SK-N-SH treated with all-trans-retinoic acid at 6 μM for 48 hours (cell line): ENCODE results near the gene RRAGD.

Experiments
- ATAC-seq: fragments of 200-7000 bp; cut with Tn5 transposase; 3 replicates; pipeline ENCODE4 v1.9.1; 2020; ENCODE audit warnings: mild to moderate bottlenecking, moderate library complexity
- ARNTL ChIP-seq: fragments of 450-650 bp; formaldehyde crosslinking; IDR thresholded peaks from 2 replicates; pipeline ENCODE4 v1.5.0; 2020; ENCODE audit warnings: low read depth, mild to moderate bottlenecking, moderate library complexity, borderline replicate concordance
- BACH2 ChIP-seq: fragments of 250-450 bp; sonication (Bioruptor Pico); IDR thresholded peaks from 2 replicates; pipeline ENCODE4 v1.9.0; 2021; ENCODE audit warnings: mild to moderate bottlenecking, borderline replicate concordance
- CREB5 ChIP-seq: fragments of 250-450 bp; sonication (Bioruptor Pico); IDR thresholded peaks from 2 replicates; pipeline ENCODE4 v1.5.1; 2020; ENCODE audit warnings: low read depth, mild to moderate bottlenecking, moderate library complexity
- CSDC2 ChIP-seq: fragments of 250-450 bp; sonication (Bioruptor Pico); IDR thresholded peaks from 2 replicates; pipeline ENCODE4 v1.5.0; 2020; ENCODE audit warnings: mild to moderate bottlenecking, moderate library complexity
- CSRNP3 ChIP-seq: fragments of 250-450 bp; sonication (Bioruptor Pico); IDR thresholded peaks from 2 replicates; pipeline ENCODE4 v1.5.1; 2021; ENCODE audit warnings: mild to moderate bottlenecking, moderate library complexity
- ESRRG ChIP-seq: fragments of 250-450 bp; sonication (Bioruptor Pico); IDR thresholded peaks from 2 replicates; pipeline ENCODE4 v1.6.1; 2021; ENCODE audit warnings: mild to moderate bottlenecking
- GLIS3 ChIP-seq: fragments of 250-450 bp; sonication (Bioruptor Pico); IDR thresholded peaks from 2 replicates; pipeline ENCODE4 v1.5.0; 2020; ENCODE audit warnings: mild to moderate bottlenecking, moderate library complexity
- ISL1 ChIP-seq: fragments of 250-450 bp; sonication (Bioruptor Pico); IDR thresholded peaks from 2 replicates; pipeline ENCODE4 v2.1.2; 2022; ENCODE audit warnings: mild to moderate bottlenecking, moderate library complexity
- OSR1 ChIP-seq: fragments of 250-450 bp; sonication (Bioruptor Pico); IDR thresholded peaks from 2 replicates; pipeline ENCODE4 v1.8.0; 2022; ENCODE audit warnings: moderate library complexity, mild to moderate bottlenecking, inconsistent platforms
- PATZ1 ChIP-seq: fragments of 250-450 bp; sonication (Bioruptor Pico); IDR thresholded peaks from 2 replicates; pipeline ENCODE4 v1.8.0; 2020; ENCODE audit warnings: mild to moderate bottlenecking, moderate library complexity, borderline replicate concordance
- POU6F1 ChIP-seq: fragments of 250-450 bp; sonication (Bioruptor Pico); IDR thresholded peaks from 2 replicates; pipeline ENCODE4 v1.8.0; 2021; ENCODE audit warnings: low read depth, mild to moderate bottlenecking, moderate library complexity, borderline replicate concordance
- PPARA ChIP-seq: fragments of 250-450 bp; sonication (Bioruptor Pico); IDR thresholded peaks from 2 replicates; pipeline ENCODE4 v1.5.0; 2020; ENCODE audit warnings: mild to moderate bottlenecking, borderline replicate concordance
- RARB ChIP-seq: fragments of 250-450 bp; sonication (Bioruptor Pico); IDR thresholded peaks from 2 replicates; pipeline ENCODE4 v1.8.0; 2021; ENCODE audit warnings: mild to moderate bottlenecking, moderate library complexity
- SNAI2 ChIP-seq: fragments of 250-450 bp; sonication (Bioruptor Pico); IDR thresholded peaks from 2 replicates; pipeline ENCODE4 v1.5.0; 2020; ENCODE audit warnings: mild to moderate bottlenecking, moderate library complexity
- TCF4 ChIP-seq: fragments of 250-450 bp; sonication (Bioruptor Pico); IDR thresholded peaks from 2 replicates; pipeline ENCODE4 v1.8.0; 2021; ENCODE audit warnings: mild to moderate bottlenecking, moderate library complexity, borderline replicate concordance
- ZC3H10 ChIP-seq: fragments of 250-450 bp; sonication (Bioruptor Pico); IDR thresholded peaks from 2 replicates; pipeline ENCODE4 v1.5.1; 2021; ENCODE audit warnings: mild to moderate bottlenecking, moderate library complexity
- ZFP3 ChIP-seq: fragments of 250-450 bp; sonication (Bioruptor Pico); IDR thresholded peaks from 2 replicates; pipeline ENCODE4 v1.5.0; 2020; ENCODE audit warnings: mild to moderate bottlenecking, moderate library complexity
- ZFP30 ChIP-seq: fragments of 450-650 bp; formaldehyde crosslinking; IDR thresholded peaks from 2 replicates; pipeline ENCODE4 v1.5.0; 2022; ENCODE audit warnings: mild to moderate bottlenecking, moderate library complexity
- ZNF565 ChIP-seq: fragments of 450-650 bp; formaldehyde crosslinking; conservative IDR thresholded peaks from 2 replicates; pipeline ENCODE4 v1.5.0; 2020; ENCODE audit warnings: low read depth, mild to moderate bottlenecking, moderate library complexity
- ZNF70 ChIP-seq: fragments of 450-650 bp; formaldehyde crosslinking; IDR thresholded peaks from 2 replicates; pipeline ENCODE4 v1.5.0; 2020; ENCODE audit warnings: mild to moderate bottlenecking, moderate library complexity

RRAGD gene

GRCh38 chr6:89413006-89413400, 930 bp upstream of the RRAGD start:
- ATAC-seq, result no peak
- TF ChIP-seq ZNF565 (CRISPR knock-in tag), result no peak
- no peak for TF ChIP-seq ESRRG (CRISPR knock-in tag)
- TF ChIP-seq TCF4 (CRISPR knock-in tag), result no peak
- TF ChIP-seq SNAI2, result no peak
- no peak for TF ChIP-seq GLIS3 (CRISPR knock-in tag)
- no peak for TF ChIP-seq POU6F1
- no peak for TF ChIP-seq RARB
- no peak for TF ChIP-seq ZC3H10
- no peak for TF ChIP-seq PPARA (CRISPR knock-in tag)
- TF ChIP-seq ARNTL (CRISPR knock-in tag), result no peak
- no peak for TF ChIP-seq BACH2 (CRISPR knock-in tag)
- no peak for TF ChIP-seq ZFP30 (CRISPR knock-in tag)

GRCh38 chr6:89411145-89412070, 665 bp downstream of the RRAGD start:
- ATAC-seq, result peak; percentile 69

GRCh38 chr6:89410788-89411144, 1.3 kb downstream of the RRAGD start:
- no peak for ATAC-seq
- TF ChIP-seq OSR1 (CRISPR knock-in tag) (no peak), ESRRG (CRISPR knock-in tag) (no peak), ARNTL (CRISPR knock-in tag) (no peak), ZC3H10 (no peak), PPARA (CRISPR knock-in tag) (no peak), ZFP30 (CRISPR knock-in tag) (no peak), POU6F1 (no peak), CREB5 (no peak), CSDC2 (no peak), ZNF70 (CRISPR knock-in tag) (no peak), BACH2 (CRISPR knock-in tag) (no peak)

More at GRCh38 chr6:89411145-89412070, 665 bp downstream of the RRAGD start:
- TF ChIP-seq ZNF70 (CRISPR knock-in tag) (0 out of 2 replicates have a peak, but pooled peaks have one; percentile 10), PATZ1 (CRISPR knock-in tag) (no peak), CREB5 (no peak), ARNTL (CRISPR knock-in tag) (no peak)

GRCh38 chr6:89410231-89410761, 1.8 kb downstream of the RRAGD start:
- no peak for TF ChIP-seq GLIS3 (CRISPR knock-in tag)
- no peak for TF ChIP-seq ISL1 (CRISPR knock-in tag)
- no peak for TF ChIP-seq CSRNP3
- TF ChIP-seq ESRRG (CRISPR knock-in tag), result no peak
- no peak for TF ChIP-seq CREB5
- TF ChIP-seq POU6F1, result no peak
- no peak for TF ChIP-seq RARB
- TF ChIP-seq ZFP3 (CRISPR knock-in tag), result no peak
- no peak for ATAC-seq
